Spleen (tissue), 11 donors: ENCODE measurements around the gene CAPN11. TPM values are rescaled to one million over a fixed set of nuclear protein-coding genes. Genes with fewer than 3 reads are reported as not detected.

Experiments
- DNase-seq: peaks from one replicate; pipeline ENCODE4 v3.0.0-alpha.2; 2020
- H3K27ac ChIP-seq, 8 donors: fragments of 200-600 bp; sonication (generic) in 7 of 8; 1 replicate in 4 of 8; 2 replicates in 4 of 8; pipeline versions ENCODE4 v1.5.0 to v1.8.0; 2016 to 2021; ENCODE audit warnings: inconsistent platforms in 4 of 8, mild to moderate bottlenecking in 4 of 8, moderate library complexity in 1 of 8
- H3K27me3 ChIP-seq, 7 donors: fragments of 200-600 bp; sonication (generic) in 6 of 7; replicated peaks in 1 of 7; 1 replicate in 4 of 7; 2 replicates in 3 of 7; pipeline versions ENCODE4 v1.5.0 to v1.8.0; 2016 to 2021; ENCODE audit warnings: inconsistent platforms in 3 of 7, mild to moderate bottlenecking in 1 of 7
- H3K36me3 ChIP-seq, 6 donors: fragments of 200-600 bp; sonication (generic) in 5 of 6; 1 replicate in 4 of 6; 2 replicates in 2 of 6; pipeline versions ENCODE4 v1.5.0 to v1.8.0; 2016 to 2021; ENCODE audit warnings: inconsistent platforms in 2 of 6
- H3K4me1 ChIP-seq, 6 donors: fragments of 200-600 bp; sonication (generic) in 5 of 6; 1 replicate in 3 of 6; 2 replicates in 3 of 6; pipeline versions ENCODE4 v1.5.0 to v1.8.0; 2016 to 2021; ENCODE audit warnings: inconsistent platforms in 3 of 6
- H3K4me3 ChIP-seq, 8 donors: fragments of 200-600 bp; sonication (generic) in 7 of 8; 1 replicate in 4 of 8; 2 replicates in 4 of 8; pipeline versions ENCODE4 v1.5.0 to v1.8.0; 2016 to 2021; ENCODE audit warnings: inconsistent platforms in 4 of 8, mild to moderate bottlenecking in 4 of 8, moderate library complexity in 2 of 8
- H3K9me3 ChIP-seq, 8 donors: fragments of 200-600 bp; sonication (generic) in 7 of 8; 1 replicate in 4 of 8; 2 replicates in 4 of 8; pipeline versions ENCODE4 v1.5.0 to v1.8.0; 2016 to 2021; ENCODE audit warnings: inconsistent platforms in 4 of 8
- CTCF ChIP-seq, 11 experiments: fragments of 200-600 bp in 7 of 11; fragments of 450-650 bp in 4 of 11; sonication (generic) in 4 of 11; IDR thresholded peaks in 8 of 11; conservative IDR thresholded peaks in 3 of 11; 1 replicate in 7 of 11; 2 replicates in 4 of 11; pipeline versions ENCODE4 v1.4.0 to v1.8.0; 2016 to 2021; ENCODE audit warnings: antibody characterized with exemption in 11 of 11, inconsistent platforms in 4 of 11, mild to moderate bottlenecking in 1 of 11
- POLR2A ChIP-seq, 3 donors: fragments of 450-650 bp; IDR thresholded peaks; one replicate each; pipeline ENCODE4 v1.5.1; 2017; ENCODE audit warnings: antibody characterized with exemption in 3 of 3, mild to moderate bottlenecking in 1 of 3
- POLR2AphosphoS5 ChIP-seq, 3 donors: sonication (generic); formaldehyde crosslinking; IDR thresholded peaks; one replicate each; pipeline ENCODE4 v1.5.1; 2017; ENCODE audit warnings: antibody characterized with exemption in 3 of 3
- WGBS, 5 donors: extraction: QIAGEN DNeasy Blood & Tissue Kit in 3 of 5; methylation state at CpG; one replicate each; pipeline versions ENCODE4 v1.1.5 to v1.1.7; 2013 to 2018; 5-methylcytosine and 5-hydroxymethylcytosine counted together
- intact Hi-C: fragments of 100-400 bp; cut with DNase I; formaldehyde crosslinking; loops from one replicate; pipeline ENCODE4 v1.15.0; 2023; ENCODE audit warnings: low total_unique reads
- polyA plus RNA-seq, 3 donors: library from polyadenylated mRNA; stranded (reverse); fragments of 200-250 nt; gene quantifications; one replicate each; pipeline ENCODE4 v1.2.1, GENCODE V29; 2013
- total RNA-seq, 7 donors: library from RNA; depleted of rRNA in 3 of 7; stranded (reverse); fragments of >200 nt in 3 of 7; fragmentation: NEBNext Ultra II Directional in 4 of 7; extraction: Animal tissue kit (Norgen Biotek cat#: 25700) in 4 of 7; gene quantifications; one replicate each; pipeline versions ENCODE4 v1.1.0 to v1.2.1, GENCODE V29; 2016 to 2021
- donor health status: healthy with polysubstance abuse.
- donor health status: DM: no; HTN: no; CAD: no; lungs with moderate emphysema.
- donor health status: DM: no; HTN: no; CAD: no.
- donor health status: Bipolar disorder and iron deficiency.
- donor health status: healthy.
- donor health status: DM: no; HTN: no; CAD: no.
- donor health status: DM: yes; HTN: yes; CAD: no.

CAPN11 gene
- total and polyA plus RNA-seq, 10 donors, result 0.12 to 0.26 (median 0.17) TPM; not detected in 3

GRCh38 chr6:44126320-44127149 lies 32.1 kb upstream of the CAPN11 start:
- intact Hi-C loops, result no loop called here
- peak overlapping the region; percentile 78 to 94 (median 89) for H3K27ac ChIP-seq
- H3K36me3 ChIP-seq, result no peaks in the 10 kb centered on the region
- H3K9me3 ChIP-seq, result no peaks in the 10 kb centered on the region
- TF ChIP-seq POLR2AphosphoS5 (IDR thresholded peaks at IDR 0.05), result no peak
- no peak for TF ChIP-seq CTCF (IDR thresholded peaks at IDR 0.05 in 8 of 11, conservative IDR thresholded peaks at IDR 0.05 in 3 of 11)
- TF ChIP-seq POLR2A (IDR thresholded peaks at IDR 0.05), result no peak
- peaks cover 39 to 79% (median 62%) of the 10 kb centered on the region in 6 donors for H3K4me1 ChIP-seq
- WGBS, 5 donors, result 2 to 3% (median 3%) methylated on average over 20 to 31 of the region's 31 CpGs
- H3K4me3 ChIP-seq, result peak overlapping the region; percentile 82 to 97 (median 90)
- DNase-seq, result peak; percentile 89
- H3K27me3 ChIP-seq, result no peaks in the 10 kb centered on the region

GRCh38 chr6:44127186-44128019 lies 31.2 kb upstream of the CAPN11 start, which contains the start of the genes MRPL14 and TMEM63B:
Gene MRPL14 (minus strand): TSS chr6:44127452. CDS start chr6:44116611, 10,841 bp downstream.
Gene TMEM63B (plus strand): TSS chr6:44127554. CDS start chr6:44134585, 7,031 bp downstream.
- H3K27ac ChIP-seq, result peak within 1 kb of the TSS; percentile 78 to 94 (median 89)
- no peaks in the 10 kb centered on the region for H3K27me3 ChIP-seq
- H3K4me3 ChIP-seq, result peak within 1 kb of the TSS; percentile 82 to 97 (median 90)
- 0 to 1% (median 1%) methylated on average over 4 to 73 of the region's 80 CpGs for WGBS, 5 donors
- H3K36me3 ChIP-seq, result no peaks in the 10 kb centered on the region
- intact Hi-C loops, result no loop called here
- DNase-seq, result peak; percentile 98
- no peaks in the 10 kb centered on the region for H3K9me3 ChIP-seq
- TF ChIP-seq POLR2AphosphoS5 (IDR thresholded peaks at IDR 0.05), result peak; percentile 90 to 94 (median 93)
- peak in 1 of 3 donors; percentile 64 for TF ChIP-seq POLR2A (IDR thresholded peaks at IDR 0.05)
- TF ChIP-seq CTCF (IDR thresholded peaks at IDR 0.05 in 8 of 11, conservative IDR thresholded peaks at IDR 0.05 in 3 of 11), result no peak
- peaks cover 37 to 70% (median 54%) of the 10 kb centered on the region in 6 donors for H3K4me1 ChIP-seq

- DNase-seq, result peak; percentile 90
- no peaks in the 10 kb centered on the region for H3K9me3 ChIP-seq
- peak overlapping the region; percentile 82 to 97 (median 90) for H3K4me3 ChIP-seq
- H3K27me3 ChIP-seq, result no peaks in the 10 kb centered on the region
- peaks cover 29 to 68% (median 48%) of the 10 kb centered on the region in 6 donors for H3K4me1 ChIP-seq
- H3K36me3 ChIP-seq, result no peaks in the 10 kb centered on the region
- H3K27ac ChIP-seq, result peak overlapping the region; percentile 44 to 94 (median 89)
- TF ChIP-seq POLR2A (IDR thresholded peaks at IDR 0.05) (no peak), CTCF (IDR thresholded peaks at IDR 0.05 in 8 of 11, conservative IDR thresholded peaks at IDR 0.05 in 3 of 11) (peak in 5 of 11 experiments; percentile 9 to 41 (median 28))
- intact Hi-C loops, result no loop called here
- 7 to 13% (median 12%) methylated on average over 27 to 49 of the region's 49 CpGs for WGBS, 5 donors
Measured at GRCh38 chr6:44128020-44128917, 30.4 kb upstream of the CAPN11 start.
